ENCODE data around the gene SLC31A1.
"Not testable (repeated sequence)": the region's sequence is repeated elsewhere in the genome, so short reads cannot be mapped to it uniquely, and the experiment has no call there.

Gene SLC31A1

DNA sequence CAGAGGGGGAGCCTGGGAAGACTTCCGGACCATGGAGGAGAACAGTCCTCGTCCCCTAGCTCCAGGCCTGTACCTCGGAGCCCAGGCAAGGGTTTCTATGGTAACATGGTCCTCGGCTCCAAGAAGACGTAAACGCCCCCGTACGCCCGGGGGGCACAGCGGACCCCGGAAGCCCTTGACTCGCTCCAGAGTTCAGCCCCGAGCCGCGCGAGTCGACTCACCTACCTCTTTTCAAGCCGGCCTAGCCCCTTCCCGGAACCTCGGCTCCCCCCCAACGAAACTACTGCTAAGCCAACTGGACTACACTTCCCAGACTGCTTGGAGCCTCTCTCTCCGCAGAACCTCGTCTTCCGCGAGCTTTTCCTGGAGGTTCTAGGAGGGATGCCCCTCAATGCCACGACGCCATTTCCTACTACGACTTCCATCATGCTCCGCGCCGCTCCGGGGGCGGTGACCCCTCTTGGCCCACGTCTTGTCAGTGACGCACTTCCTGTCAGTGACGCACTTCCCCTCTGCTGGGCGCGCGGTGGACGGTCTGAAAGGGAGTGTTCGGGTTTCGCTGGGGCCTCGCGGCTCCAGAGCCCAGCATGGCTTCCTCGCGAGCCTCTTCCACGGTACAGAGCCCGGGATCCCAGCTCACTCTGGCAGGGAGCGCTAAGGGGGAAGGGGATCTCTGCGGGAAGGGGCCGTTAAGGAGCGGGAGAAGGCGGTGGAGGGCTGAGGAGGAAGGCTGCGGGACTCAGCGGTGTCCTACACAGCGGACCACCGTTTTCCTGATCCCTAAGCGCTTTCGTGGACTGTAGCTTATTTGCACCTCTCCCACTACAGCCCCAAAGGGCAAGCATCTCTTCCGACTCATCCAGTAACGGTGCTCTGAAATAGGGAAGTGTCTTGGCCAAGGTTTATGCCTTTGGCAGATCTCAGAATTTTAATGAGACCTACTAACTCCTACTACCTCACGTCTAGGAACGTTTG, 54.1 kb downstream of the SLC31A1 start, which contains the start of the genes CDC26 and PRPF4:
Gene CDC26 (minus strand): TSS at position 416 of the 975 bp plus-strand sequence. CDS start 3,065 bp downstream, outside the sequence.
Gene PRPF4 (plus strand): TSS at position 502 of the 975 bp plus-strand sequence. CDS start 86 bp downstream, at position 588.
- DNase-seq (ENCODE audit: low spot score), result peak; percentile 99
- ChIA-PET CTCF (interaction anchor here (0.5 to 2.0 kb wide), 16 partner anchors 10 to 1010 kb away, joined by 3 to 7 read pairs (median 3); partner anchors contain the start of genes ALAD and SLC31A1), POLR2A (ENCODE audit: low non-redundant PET) (interaction anchor here (0.7 to 1.2 kb wide), 6 partner anchors 20 to 383 kb away, joined by 3 to 6 read pairs (median 4); partner anchors contain the start of genes C9orf43, FKBP15, POLE3 and SLC31A1)
- TF ChIP-seq, protein P1, sequence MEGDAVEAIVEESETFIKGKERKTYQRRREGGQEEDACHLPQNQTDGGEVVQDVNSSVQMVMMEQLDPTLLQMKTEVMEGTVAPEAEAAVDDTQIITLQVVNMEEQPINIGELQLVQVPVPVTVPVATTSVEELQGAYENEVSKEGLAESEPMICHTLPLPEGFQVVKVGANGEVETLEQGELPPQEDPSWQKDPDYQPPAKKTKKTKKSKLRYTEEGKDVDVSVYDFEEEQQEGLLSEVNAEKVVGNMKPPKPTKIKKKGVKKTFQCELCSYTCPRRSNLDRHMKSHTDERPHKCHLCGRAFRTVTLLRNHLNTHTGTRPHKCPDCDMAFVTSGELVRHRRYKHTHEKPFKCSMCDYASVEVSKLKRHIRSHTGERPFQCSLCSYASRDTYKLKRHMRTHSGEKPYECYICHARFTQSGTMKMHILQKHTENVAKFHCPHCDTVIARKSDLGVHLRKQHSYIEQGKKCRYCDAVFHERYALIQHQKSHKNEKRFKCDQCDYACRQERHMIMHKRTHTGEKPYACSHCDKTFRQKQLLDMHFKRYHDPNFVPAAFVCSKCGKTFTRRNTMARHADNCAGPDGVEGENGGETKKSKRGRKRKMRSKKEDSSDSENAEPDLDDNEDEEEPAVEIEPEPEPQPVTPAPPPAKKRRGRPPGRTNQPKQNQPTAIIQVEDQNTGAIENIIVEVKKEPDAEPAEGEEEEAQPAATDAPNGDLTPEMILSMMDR (conservative IDR thresholded peaks at IDR 0.05; ENCODE audit: low read depth), result no peak
- H3K27ac ChIP-seq, result peak within 1 kb of the TSS; percentile 84

- TF ChIP-seq, protein P1 (conservative IDR thresholded peaks at IDR 0.05; ENCODE audit: low read depth), result no peak
- ChIA-PET CTCF (no interaction called here), POLR2A (ENCODE audit: low non-redundant PET) (interaction anchor here (0.6 kb wide), 1 partner anchor 130 kb away, joined by 5 read pairs; no protein-coding TSS in a partner anchor)
- no peak for DNase-seq (ENCODE audit: low spot score)
- H3K27ac ChIP-seq, result no peak overlapping the region
Observed at GRCh38 chr9:113278840-113279239, 57.5 kb downstream of the SLC31A1 start.

GRCh38 chr9:113281356-113281755, 60.0 kb downstream of the SLC31A1 start:
- TF ChIP-seq, protein P1 (conservative IDR thresholded peaks at IDR 0.05; ENCODE audit: low read depth), result no peak
- no peak for DNase-seq (ENCODE audit: low spot score)
- ChIA-PET POLR2A (ENCODE audit: low non-redundant PET) (no interaction called here), CTCF (no interaction called here)
- H3K27ac ChIP-seq, result no peak overlapping the region

GRCh38 chr9:113289091-113289490, 67.7 kb downstream of the SLC31A1 start:
- ChIA-PET CTCF (interaction anchor here (0.6 kb wide), 1 partner anchor 177 kb away, joined by 4 read pairs; no protein-coding TSS in a partner anchor), POLR2A (ENCODE audit: low non-redundant PET) (interaction anchor here (0.6 kb wide), 1 partner anchor 66 kb away, joined by 3 read pairs; no protein-coding TSS in a partner anchor)
- H3K27ac ChIP-seq, result no peak overlapping the region
- DNase-seq (ENCODE audit: low spot score), result peak; percentile 13
- TF ChIP-seq, protein P1 (conservative IDR thresholded peaks at IDR 0.05; ENCODE audit: low read depth), result no peak

GRCh38 chr9:113290052-113290607, 68.8 kb downstream of the SLC31A1 start:
- H3K27ac ChIP-seq, result no peak overlapping the region
- no peak for DNase-seq (ENCODE audit: low spot score)
- ChIA-PET POLR2A (ENCODE audit: low non-redundant PET) (no interaction called here), CTCF (no interaction called here)
- TF ChIP-seq, protein P1 (conservative IDR thresholded peaks at IDR 0.05; ENCODE audit: low read depth), result no peak

- DNase-seq (ENCODE audit: low spot score), result no peak
- peak overlapping the region; percentile 27 for H3K27ac ChIP-seq
- TF ChIP-seq, protein P1 (conservative IDR thresholded peaks at IDR 0.05; ENCODE audit: low read depth), result no peak
- ChIA-PET CTCF (interaction anchor here (2.1 kb wide), 1 partner anchor 19 kb away, joined by 6 read pairs; the partner anchor contains the start of gene CDC26), POLR2A (ENCODE audit: low non-redundant PET) (no interaction called here)
Observed at GRCh38 chr9:113293285-113293878, 72.0 kb downstream of the SLC31A1 start.

DNA sequence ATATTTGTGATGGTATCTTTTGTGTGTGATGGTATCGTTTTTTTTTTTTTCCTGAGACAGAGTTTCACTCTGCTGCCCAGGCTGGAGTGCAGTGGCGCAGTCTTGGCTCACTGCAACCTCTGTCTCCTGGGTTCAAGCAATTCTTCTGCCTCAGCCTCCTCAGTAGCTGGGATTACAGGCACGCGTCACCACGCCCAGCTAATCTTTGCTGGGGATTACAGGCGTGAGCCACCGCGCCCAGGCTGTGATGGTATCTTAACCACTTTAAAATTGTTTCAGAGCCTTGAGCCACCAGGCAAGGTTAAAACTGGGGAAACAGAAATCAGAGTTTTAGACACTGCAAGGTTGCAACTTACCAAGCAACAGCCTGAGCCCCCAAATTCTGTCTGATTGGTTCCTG, 74.9 kb downstream of the SLC31A1 start:
- CTCF ChIA-PET; H3K27ac ChIP-seq; DNase-seq (ENCODE audit: low spot score): not testable (repeated sequence)
- POLR2A ChIA-PET (ENCODE audit: low non-redundant PET), result interaction anchor here (1.6 kb wide), 1 partner anchor 21 kb away, joined by 3 read pairs; the partner anchor contains the start of genes CDC26 and PRPF4
